ENCODE measurements around the gene TM4SF4. TPM values are rescaled to one million over a fixed set of nuclear protein-coding genes. Genes with fewer than 3 reads are reported as not detected.

Gene TM4SF4
- total RNA-seq, 1 donor from 2014 or later, result not detected

DNA sequence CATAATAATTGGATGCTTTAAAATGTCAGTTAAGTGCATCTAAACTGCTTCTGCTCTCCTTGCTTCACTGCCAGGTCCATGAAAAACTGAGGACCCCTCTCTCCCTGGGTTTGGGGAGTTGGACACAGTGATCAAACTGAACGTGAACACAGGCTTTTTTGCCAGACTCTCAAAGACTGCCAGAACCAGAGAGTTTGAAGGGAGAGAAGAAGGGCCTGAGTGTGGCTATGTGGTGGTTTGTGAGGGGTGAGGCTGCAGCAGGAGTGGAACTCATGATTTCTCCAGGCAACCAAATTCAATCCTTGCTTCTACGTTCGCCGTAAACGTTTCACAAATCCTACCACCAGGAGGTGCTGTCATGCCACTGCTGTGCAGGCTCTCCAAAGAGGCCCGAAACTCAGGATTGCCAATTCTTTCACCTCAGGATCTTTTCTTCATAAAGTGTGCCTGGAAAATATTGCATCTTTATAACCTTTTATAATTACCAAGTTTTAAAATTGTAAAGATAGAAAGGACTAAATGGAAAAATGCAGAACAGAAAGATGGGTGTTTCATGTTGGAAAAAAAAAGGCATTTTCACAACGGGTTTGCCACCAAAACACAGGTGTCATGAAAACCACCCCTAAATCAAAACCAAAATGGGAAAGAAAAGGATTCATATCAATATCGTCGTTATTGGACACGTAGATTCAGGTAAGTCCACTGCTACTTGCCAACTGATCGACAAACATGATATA is 19.7 kb downstream of the TM4SF4 start:
- no peak overlapping the region for H3K27ac ChIP-seq
- H3K9me3 ChIP-seq, result no peaks in the 10 kb centered on the region
- H3K4me3 ChIP-seq, result no peak overlapping the region
- H3K4me1 ChIP-seq, result no peaks in the 10 kb centered on the region
- H3K27me3 ChIP-seq, result no peaks in the 10 kb centered on the region
- intact Hi-C loops (cut with DNase I), result loop anchor here (10.0 kb wide), 1 partner anchor 281 kb away; no protein-coding TSS in a partner anchor
- H3K36me3 ChIP-seq, result no peaks in the 10 kb centered on the region
- TF ChIP-seq POLR2AphosphoS5 (IDR thresholded peaks at IDR 0.05; ENCODE audit: insufficient read depth in 1 of 2, low read depth in 1 of 2) (no peak), CTCF (IDR thresholded peaks at IDR 0.05) (peak; percentile 28 to 79 (median 63))
- DNase-seq (ENCODE audit: extremely low spot score in 2 of 2), result peak in 1 of 2 donors; percentile 74

DNA sequence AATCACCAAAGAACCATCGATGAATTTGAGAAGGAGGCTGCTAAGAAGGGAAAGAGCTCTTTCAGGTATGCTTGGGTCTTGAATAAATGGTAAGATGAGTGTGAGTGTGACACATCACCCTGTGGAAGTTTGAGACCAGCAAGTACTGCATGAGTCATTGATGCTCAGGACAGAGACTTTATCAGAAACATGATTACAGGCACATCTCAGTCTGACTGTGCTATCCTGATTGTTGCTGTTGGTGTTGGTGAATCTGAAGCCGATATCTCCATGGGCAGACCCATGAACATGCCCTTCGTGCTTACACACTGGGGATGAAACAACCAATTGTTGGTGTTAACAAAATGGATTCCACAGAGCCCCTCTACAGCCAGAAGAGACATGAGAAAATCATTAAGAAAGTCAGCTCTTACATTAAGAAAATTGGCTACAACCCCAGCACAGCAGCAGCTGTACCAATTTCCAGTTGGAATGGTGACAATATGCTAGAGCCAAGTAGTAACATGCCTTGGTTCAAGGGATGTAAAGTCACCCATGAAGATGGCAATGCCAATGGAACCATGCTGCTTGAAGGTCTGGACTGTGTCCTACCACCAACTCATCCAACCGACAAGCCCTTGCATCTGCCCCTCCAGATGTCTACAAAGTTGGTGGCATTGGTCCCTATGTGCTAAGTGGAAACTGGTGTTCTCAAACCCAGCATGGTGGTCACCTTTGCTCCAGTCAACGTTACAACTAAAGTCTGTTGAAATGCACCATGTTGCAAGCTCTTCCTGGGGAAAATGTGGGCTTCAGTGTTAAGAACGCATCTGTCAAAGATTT is 20.5 kb downstream of the TM4SF4 start:
- H3K4me3 ChIP-seq, result no peak overlapping the region
- DNase-seq (ENCODE audit: extremely low spot score in 2 of 2), result no peak
- TF ChIP-seq POLR2A (IDR thresholded peaks at IDR 0.05) (no peak), CTCF (IDR thresholded peaks at IDR 0.05) (no peak), POLR2AphosphoS5 (IDR thresholded peaks at IDR 0.05; ENCODE audit: insufficient read depth in 1 of 2, low read depth in 1 of 2) (no peak)
- no peak overlapping the region for H3K27ac ChIP-seq
- H3K27me3 ChIP-seq, result no peaks in the 10 kb centered on the region
- H3K36me3 ChIP-seq, result no peaks in the 10 kb centered on the region
- intact Hi-C loops (cut with DNase I), result loop anchor here (10.0 kb wide), 1 partner anchor 280 kb away; no protein-coding TSS in a partner anchor
- no peaks in the 10 kb centered on the region for H3K4me1 ChIP-seq
- no peaks in the 10 kb centered on the region for H3K9me3 ChIP-seq

DNA sequence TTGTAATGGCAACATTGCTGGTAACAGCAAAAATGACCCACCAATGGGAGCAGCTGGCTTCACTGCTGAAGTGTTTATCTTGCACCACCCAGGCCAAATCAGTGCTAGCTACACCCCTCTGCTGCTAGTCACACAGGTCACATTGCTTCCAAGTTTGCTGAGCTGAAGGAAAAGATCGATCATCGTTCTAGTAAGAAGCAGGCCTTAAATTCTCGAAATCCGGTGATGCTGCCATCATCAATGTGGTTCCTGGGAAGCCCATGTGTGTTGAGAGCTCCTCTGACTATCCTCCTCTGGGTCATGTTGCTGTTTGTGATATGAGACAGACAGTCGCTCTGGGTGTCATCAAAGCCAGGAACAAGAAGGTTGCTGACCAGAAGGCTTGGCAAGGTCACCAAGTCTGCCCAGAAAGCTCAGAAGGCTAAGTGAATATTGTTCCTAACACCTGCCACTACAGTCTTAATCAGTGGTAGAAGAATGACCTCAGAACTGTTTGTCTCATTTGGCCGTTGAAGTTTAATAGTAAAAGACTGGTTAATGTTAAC is 21.2 kb downstream of the TM4SF4 start:
- TF ChIP-seq POLR2AphosphoS5 (IDR thresholded peaks at IDR 0.05; ENCODE audit: insufficient read depth in 1 of 2, low read depth in 1 of 2), result no peak
- TF ChIP-seq CTCF (IDR thresholded peaks at IDR 0.05), result no peak
- TF ChIP-seq POLR2A (IDR thresholded peaks at IDR 0.05), result no peak
- DNase-seq (ENCODE audit: extremely low spot score in 2 of 2), result no peak
- H3K27ac ChIP-seq, result no peak overlapping the region
- H3K4me3 ChIP-seq, result no peak overlapping the region
- H3K27me3 ChIP-seq, result no peaks in the 10 kb centered on the region
- no peaks in the 10 kb centered on the region for H3K9me3 ChIP-seq
- no peaks in the 10 kb centered on the region for H3K36me3 ChIP-seq
- H3K4me1 ChIP-seq, result no peaks in the 10 kb centered on the region
- intact Hi-C loops (cut with DNase I), result loop anchor here (10.0 kb wide), 1 partner anchor 279 kb away; no protein-coding TSS in a partner anchor

DNA sequence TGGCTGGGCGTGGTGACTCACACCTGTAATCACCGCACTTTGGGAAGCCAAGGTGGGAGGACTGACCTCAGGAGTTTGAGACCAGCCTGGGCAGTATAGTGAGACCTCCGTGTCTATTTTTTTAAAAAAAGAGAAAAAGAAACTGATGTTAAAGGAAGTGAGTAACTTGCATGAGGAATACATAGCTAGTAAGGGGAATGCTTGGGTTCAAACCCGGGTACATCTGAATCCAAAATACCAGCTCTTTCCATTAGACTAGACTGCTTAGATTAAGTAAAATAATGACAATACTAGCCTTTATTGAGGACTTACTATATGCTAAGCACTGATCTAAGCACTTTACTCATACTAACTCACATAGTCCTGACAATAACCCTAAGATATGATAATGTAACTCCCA is 22.4 kb downstream of the TM4SF4 start:
- Histone ChIP-seq H3K27me3 (no peaks in the 10 kb centered on the region), H3K4me3 (no peak overlapping the region), H3K27ac (no peak overlapping the region), H3K9me3 (no peaks in the 10 kb centered on the region), H3K4me1 (no peaks in the 10 kb centered on the region), H3K36me3 (no peaks in the 10 kb centered on the region)
- intact Hi-C loops (cut with DNase I), result loop anchor here (10.0 kb wide), 1 partner anchor 278 kb away; no protein-coding TSS in a partner anchor
- no peak for DNase-seq (ENCODE audit: extremely low spot score in 2 of 2)
- TF ChIP-seq POLR2AphosphoS5 (IDR thresholded peaks at IDR 0.05; ENCODE audit: insufficient read depth in 1 of 2, low read depth in 1 of 2) (no peak), POLR2A (IDR thresholded peaks at IDR 0.05) (no peak), CTCF (IDR thresholded peaks at IDR 0.05) (no peak)

All from vagina (tissue), 2 donors.